ENCODE results near the gene FYN.

- TF ChIP-seq MAX (IDR thresholded peaks at IDR 0.05) (no peak), RAD21 (IDR thresholded peaks at IDR 0.05; ENCODE audit: low read depth) (no peak), USF1 (IDR thresholded peaks at IDR 0.05) (no peak), TAF1 (IDR thresholded peaks at IDR 0.05; ENCODE audit: low read depth) (no peak), CEBPB (IDR thresholded peaks at IDR 0.05) (no peak), NFIC (IDR thresholded peaks at IDR 0.05) (no peak), YY1 (IDR thresholded peaks at IDR 0.05; ENCODE audit: low read depth) (no peak), TEAD4 (IDR thresholded peaks at IDR 0.05) (no peak), TCF12 (IDR thresholded peaks at IDR 0.05; ENCODE audit: low read depth) (no peak), FOXM1 (IDR thresholded peaks at IDR 0.05; ENCODE audit: borderline replicate concordance, low read depth) (no peak)
Measured at GRCh38 chr6:111779660-111780059, 93.6 kb downstream of the FYN start.

Measured in Ishikawa (cell line).